Psoas muscle (tissue), 8 donors: Measurements from ENCODE around the gene FAM237B. TPM values are rescaled to one million over a fixed set of nuclear protein-coding genes. Genes with fewer than 3 reads are reported as not detected.

Experiments
- ATAC-seq, 4 donors: fragments of 200-7000 bp; cut with Tn5 transposase; one replicate each; pipeline ENCODE4 v1.9.1; 2020; ENCODE audit warnings: moderate library complexity in 3 of 4, mild to moderate bottlenecking in 2 of 4
- DNase-seq, 2 donors: peaks; one replicate each; pipeline ENCODE4 v3.0.0-alpha.2; 2020
- H3K27ac ChIP-seq: fragments of 200-600 bp; one replicate; pipeline ENCODE4 v1.8.0; 2022
- H3K27me3 ChIP-seq, 3 donors: fragments of 200-600 bp in 1 of 3; one replicate each; pipeline versions ENCODE4 v1.6.1 to v1.8.0; 2013 to 2022; ENCODE audit warnings: low read length in 2 of 3, mild to moderate bottlenecking in 2 of 3, moderate library complexity in 1 of 3; ENCODE audit not compliant: insufficient read depth in 3 of 3
- H3K36me3 ChIP-seq, 2 donors: fragments of 200-600 bp in 1 of 2; one replicate each; pipeline versions ENCODE4 v1.6.1 to v1.8.0; 2013 to 2022; ENCODE audit warnings: low read depth in 1 of 2, mild to moderate bottlenecking in 1 of 2, moderate library complexity in 1 of 2; ENCODE audit not compliant: insufficient read depth in 1 of 2
- H3K4me1 ChIP-seq: fragments of 200-600 bp; one replicate; pipeline ENCODE4 v1.8.0; 2022
- H3K4me3 ChIP-seq: fragments of 200-600 bp; one replicate; pipeline ENCODE4 v1.8.0; 2022; ENCODE audit warnings: mild to moderate bottlenecking
- H3K9me3 ChIP-seq: fragments of 200-600 bp; one replicate; pipeline ENCODE4 v1.8.0; 2022
- WGBS, 3 donors: extraction: QIAGEN DNeasy Blood & Tissue Kit; methylation state at CpG; one replicate each; pipeline versions ENCODE4 v1.1.6 to v1.1.7; 2013; 5-methylcytosine and 5-hydroxymethylcytosine counted together
- intact Hi-C, 2 donors: fragments of 100-400 bp; cut with DNase I; formaldehyde crosslinking; loops; one replicate each; pipeline versions ENCODE4 v1.11.0 to v1.14.2; 2022
- polyA plus RNA-seq, 3 donors: library from polyadenylated mRNA; stranded (reverse); fragments of 200-250 nt; gene quantifications; one replicate each; pipeline ENCODE4 v1.2.3, GENCODE V29; 2013
- total RNA-seq, 4 donors: library from RNA; stranded (reverse); fragmentation: NEBNext Ultra II Directional in 2 of 4; extraction: Animal tissue kit (Norgen Biotek cat#: 25700) in 2 of 4; gene quantifications; one replicate each; pipeline versions ENCODE4 v1.2.1 to v1.2.4, GENCODE V29; 2021 to 2023
- TF ChIP-seq, protein P1 (sequence below): fragments of 200-600 bp; IDR thresholded peaks from one replicate; pipeline ENCODE4 v1.8.0; 2022; ENCODE audit warnings: antibody characterized with exemption
- donor health status: healthy with polysubstance abuse.
- donor health status: DM: no; HTN: no; CAD: no; lungs with moderate emphysema.
- donor health status: Bipolar disorder and iron deficiency.
- donor health status: healthy.
- donor health status: DM: yes; HTN: yes; CAD: no.
- donor health status: DM: no; HTN: no; CAD: no.
- donor health status: DM: no; HTN: no; CAD: no.
- donor health status: DM: yes; HTN: yes; CAD: no.

FAM237B gene
- total and polyA plus RNA-seq, 7 donors = not detected

DNA sequence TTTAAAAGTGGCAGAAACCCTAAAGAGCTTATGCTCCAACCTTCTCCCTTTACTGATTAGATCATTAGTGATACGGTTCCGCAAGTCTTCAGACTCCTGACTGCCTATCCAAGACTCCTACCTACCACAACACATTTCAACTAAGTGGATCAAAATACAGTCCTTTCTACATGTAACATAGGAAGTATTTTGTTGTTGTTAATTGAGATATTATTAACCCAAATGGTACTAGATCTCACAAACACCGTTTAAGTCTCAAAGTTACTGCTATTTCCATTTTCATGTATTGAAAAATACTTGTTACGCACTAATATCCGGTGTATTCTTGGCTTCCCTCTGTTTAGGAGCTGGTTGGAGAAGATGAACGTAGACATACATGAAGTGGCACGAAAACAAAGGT lies 1.1 kb downstream of the FAM237B start:
- ATAC-seq = no peak
- no peak overlapping the region for H3K27ac ChIP-seq
- no peak for DNase-seq
- intact Hi-C loops = no loop called here
- H3K9me3 ChIP-seq = no peaks in the 10 kb centered on the region
- H3K4me3 ChIP-seq = no peak overlapping the region
- H3K27me3 ChIP-seq = peaks cover 8 to 46% (median 12%) of the 10 kb centered on the region in 3 donors
- 86 to 89% (median 87%) methylated on average over 7 of the region's 7 CpGs for WGBS, 3 donors
- no peaks in the 10 kb centered on the region for H3K4me1 ChIP-seq
- no peaks in the 10 kb centered on the region for H3K36me3 ChIP-seq
- TF ChIP-seq, protein P1, sequence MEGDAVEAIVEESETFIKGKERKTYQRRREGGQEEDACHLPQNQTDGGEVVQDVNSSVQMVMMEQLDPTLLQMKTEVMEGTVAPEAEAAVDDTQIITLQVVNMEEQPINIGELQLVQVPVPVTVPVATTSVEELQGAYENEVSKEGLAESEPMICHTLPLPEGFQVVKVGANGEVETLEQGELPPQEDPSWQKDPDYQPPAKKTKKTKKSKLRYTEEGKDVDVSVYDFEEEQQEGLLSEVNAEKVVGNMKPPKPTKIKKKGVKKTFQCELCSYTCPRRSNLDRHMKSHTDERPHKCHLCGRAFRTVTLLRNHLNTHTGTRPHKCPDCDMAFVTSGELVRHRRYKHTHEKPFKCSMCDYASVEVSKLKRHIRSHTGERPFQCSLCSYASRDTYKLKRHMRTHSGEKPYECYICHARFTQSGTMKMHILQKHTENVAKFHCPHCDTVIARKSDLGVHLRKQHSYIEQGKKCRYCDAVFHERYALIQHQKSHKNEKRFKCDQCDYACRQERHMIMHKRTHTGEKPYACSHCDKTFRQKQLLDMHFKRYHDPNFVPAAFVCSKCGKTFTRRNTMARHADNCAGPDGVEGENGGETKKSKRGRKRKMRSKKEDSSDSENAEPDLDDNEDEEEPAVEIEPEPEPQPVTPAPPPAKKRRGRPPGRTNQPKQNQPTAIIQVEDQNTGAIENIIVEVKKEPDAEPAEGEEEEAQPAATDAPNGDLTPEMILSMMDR = no peak

DNA sequence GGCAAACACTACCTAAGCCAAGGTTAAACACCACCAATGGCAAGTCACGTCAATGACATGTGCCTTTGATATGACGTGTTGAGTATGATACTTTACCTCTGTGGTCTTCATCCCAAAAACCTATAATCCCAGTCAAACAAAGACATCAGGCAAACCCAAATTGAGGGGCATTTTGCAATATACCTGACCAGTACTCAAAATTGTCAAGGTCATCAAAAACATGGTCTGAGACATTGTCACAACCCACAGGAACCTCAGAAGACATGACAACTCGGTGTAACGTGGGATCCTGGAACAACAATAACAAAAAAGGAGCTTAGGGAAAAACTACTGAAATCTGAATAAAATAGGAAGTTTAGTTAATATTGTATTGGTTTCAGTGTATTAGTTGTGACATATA lies 7.2 kb downstream of the FAM237B start:
- ATAC-seq = no peak

DNA sequence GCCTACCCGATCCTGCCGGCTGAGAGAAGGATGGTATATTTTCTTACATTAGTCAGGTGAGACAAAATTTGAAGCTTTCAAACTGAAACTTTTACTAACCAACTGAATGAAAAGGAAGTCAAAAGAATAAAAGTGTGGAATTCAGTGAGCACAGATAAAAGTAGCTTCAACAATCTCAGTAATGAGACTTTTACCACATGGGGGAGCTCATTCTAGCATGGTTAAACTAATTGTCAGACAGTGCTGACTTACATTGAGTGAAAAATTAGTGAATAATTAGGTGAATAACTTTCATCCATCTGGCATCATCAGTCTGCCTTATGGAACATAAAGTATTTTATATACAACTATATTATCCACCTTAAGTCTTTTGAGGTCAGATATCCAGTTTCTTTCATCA lies 8.4 kb downstream of the FAM237B start:
- Histone ChIP-seq H3K27me3 (peaks cover 0 to 3% (median 0%) of the 10 kb centered on the region in 3 donors), H3K4me3 (no peak overlapping the region), H3K36me3 (peaks cover 0 to 11% of the 10 kb centered on the region in 2 donors), H3K27ac (no peak overlapping the region), H3K4me1 (no peaks in the 10 kb centered on the region), H3K9me3 (no peaks in the 10 kb centered on the region)
- TF ChIP-seq, protein P1 = no peak
- DNase-seq (no peak), ATAC-seq (no peak)
- intact Hi-C loops = loop anchor here (2.0 to 5.0 kb wide), 2 partner anchors 114 to 115 kb away; no protein-coding TSS in a partner anchor
- WGBS, 3 donors = 83 to 94% (median 93%) methylated on average over 2 of the region's 2 CpGs

More for the DNA sequence above, 7.2 kb downstream of the FAM237B start:
- H3K4me1 ChIP-seq = no peaks in the 10 kb centered on the region
- H3K9me3 ChIP-seq = no peaks in the 10 kb centered on the region
- no peak overlapping the region for H3K27ac ChIP-seq
- 70 to 71% (median 70%) methylated on average over 4 of the region's 4 CpGs for WGBS, 3 donors
- intact Hi-C loops = loop anchor here (2.0 to 5.0 kb wide), 2 partner anchors 113 kb away; no protein-coding TSS in a partner anchor
- DNase-seq = no peak
- H3K36me3 ChIP-seq = no peaks in the 10 kb centered on the region
- no peak overlapping the region for H3K4me3 ChIP-seq
- H3K27me3 ChIP-seq = peaks cover 0 to 3% (median 0%) of the 10 kb centered on the region in 3 donors
- TF ChIP-seq, protein P1 = no peak

DNA sequence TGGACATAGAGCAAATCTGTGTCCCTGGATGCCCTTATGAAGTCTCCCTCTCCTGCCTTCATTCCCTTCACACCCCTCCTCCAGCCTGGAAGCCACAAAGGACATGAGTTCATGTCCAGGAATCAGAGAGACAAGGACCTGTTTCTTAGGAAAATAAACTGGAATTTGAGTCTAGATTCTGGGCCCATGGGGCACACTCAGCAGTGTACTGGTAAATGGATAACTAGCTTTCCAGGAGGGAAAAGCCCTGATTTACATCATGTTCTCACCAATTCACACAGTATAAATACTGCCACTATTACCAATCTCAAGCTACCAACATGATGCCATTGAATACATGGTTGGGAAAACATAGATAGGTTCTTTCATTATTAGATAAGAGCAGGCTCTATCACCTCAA lies 9.9 kb downstream of the FAM237B start:
- DNase-seq = no peak
- TF ChIP-seq, protein P1 = no peak
- Histone ChIP-seq H3K27me3 (no peaks in the 10 kb centered on the region), H3K9me3 (no peaks in the 10 kb centered on the region), H3K36me3 (peaks cover 0 to 13% of the 10 kb centered on the region in 2 donors), H3K4me1 (no peaks in the 10 kb centered on the region), H3K4me3 (no peak overlapping the region), H3K27ac (no peak overlapping the region)
- ATAC-seq = no peak
- intact Hi-C loops = loop anchor here in 1 of 2 donors (5.0 kb wide), 1 partner anchor 116 kb away; no protein-coding TSS in a partner anchor

DNA sequence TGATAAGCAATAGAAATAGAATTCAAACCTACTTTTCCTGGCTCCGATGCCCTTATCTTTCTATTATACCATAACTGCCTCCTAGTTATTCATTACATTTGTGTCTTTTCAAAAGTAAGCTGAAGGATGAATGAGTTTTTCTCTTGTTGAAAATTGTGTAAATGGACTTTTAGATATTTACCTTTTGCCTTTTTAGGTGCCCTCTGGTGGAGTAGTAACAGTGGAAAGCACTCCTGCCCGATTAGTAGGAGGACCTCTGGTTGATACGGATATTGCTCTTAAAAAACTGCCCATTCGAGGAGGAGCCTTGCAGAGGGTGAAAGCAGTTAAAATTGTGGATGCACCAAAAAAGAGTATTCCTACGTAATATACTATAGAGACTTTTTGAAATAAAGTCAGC lies 11.2 kb downstream of the FAM237B start:
- WGBS, 3 donors = 88 to 91% (median 90%) methylated on average over 5 of the region's 5 CpGs
- Histone ChIP-seq H3K36me3 (peaks cover 0 to 13% of the 10 kb centered on the region in 2 donors), H3K27me3 (no peaks in the 10 kb centered on the region), H3K27ac (no peak overlapping the region), H3K9me3 (no peaks in the 10 kb centered on the region), H3K4me3 (no peak overlapping the region), H3K4me1 (no peaks in the 10 kb centered on the region)
- no peak for ATAC-seq
- TF ChIP-seq, protein P1 = no peak
- intact Hi-C loops = loop anchor here in 1 of 2 donors (5.0 kb wide), 1 partner anchor 117 kb away; no protein-coding TSS in a partner anchor
- DNase-seq = no peak
